Liver (tissue), 9 donors: Measurements from ENCODE around the gene ROR1. TPM values are rescaled to one million over a fixed set of nuclear protein-coding genes. Genes with fewer than 3 reads are reported as not detected.

Experiments
- DNase-seq: peaks from one replicate; pipeline ENCODE4 v3.0.0-alpha.2; 2017; ENCODE audit warnings: low spot score
- H3K27ac ChIP-seq, 2 donors: one replicate each; pipeline ENCODE4 v1.7.0; 2013; ENCODE audit warnings: inconsistent platforms in 2 of 2, low read length in 2 of 2, control low read depth in 1 of 2, low read depth in 1 of 2, mild to moderate bottlenecking in 1 of 2
- H3K27me3 ChIP-seq, 4 donors: one replicate each; pipeline versions ENCODE4 v1.6.1 to v1.7.0; 2013; ENCODE audit warnings: low read length in 3 of 4, inconsistent platforms in 1 of 4, mild to moderate bottlenecking in 1 of 4, moderate library complexity in 1 of 4; ENCODE audit not compliant: control insufficient read depth in 4 of 4, insufficient read depth in 4 of 4
- H3K36me3 ChIP-seq, 4 donors: one replicate each; pipeline versions ENCODE4 v1.6.1 to v1.7.0; 2013; ENCODE audit warnings: low read length in 3 of 4, mild to moderate bottlenecking in 3 of 4, low read depth in 1 of 4, moderate library complexity in 1 of 4; ENCODE audit not compliant: control insufficient read depth in 4 of 4, insufficient read depth in 3 of 4
- H3K4me1 ChIP-seq, 4 donors: one replicate each; pipeline versions ENCODE4 v1.6.1 to v1.7.0; 2013; ENCODE audit warnings: low read length in 3 of 4, mild to moderate bottlenecking in 3 of 4, moderate library complexity in 1 of 4; ENCODE audit not compliant: control insufficient read depth in 4 of 4, insufficient read depth in 4 of 4
- H3K4me3 ChIP-seq, 3 donors: one replicate each; pipeline versions ENCODE4 v1.6.1 to v1.7.0; 2013; ENCODE audit warnings: low read length in 3 of 3, control low read depth in 1 of 3, low read depth in 1 of 3, mild to moderate bottlenecking in 1 of 3
- H3K9ac ChIP-seq, 2 donors: one replicate each; pipeline ENCODE4 v1.7.0; 2013; ENCODE audit warnings: low read length in 2 of 2, mild to moderate bottlenecking in 2 of 2, moderate library complexity in 2 of 2, control low read depth in 1 of 2, low read depth in 1 of 2
- H3K9me3 ChIP-seq, 4 donors: one replicate each; pipeline versions ENCODE4 v1.6.1 to v1.7.0; 2013; ENCODE audit warnings: low read length in 3 of 4; ENCODE audit not compliant: control insufficient read depth in 4 of 4
- ATF3 ChIP-seq: IDR thresholded peaks from 2 replicates; pipeline ENCODE4 v1.6.1; 2016; ENCODE audit warnings: antibody characterized with exemption
- CTCF ChIP-seq: fragments of 150-350 bp; IDR thresholded peaks from 2 replicates; pipeline ENCODE4 v1.5.1; 2017; ENCODE audit warnings: improper control_type of control experiment, low read depth, low read length; ENCODE audit not compliant: missing input control
- EGR1 ChIP-seq, 2 donors: IDR thresholded peaks; 2 replicates each; pipeline ENCODE4 v1.6.1; 2016 to 2018; ENCODE audit warnings: antibody characterized with exemption in 2 of 2, low read depth in 2 of 2
- FOXA1 ChIP-seq: IDR thresholded peaks from 2 replicates; pipeline ENCODE4 v1.6.1; 2016; ENCODE audit warnings: antibody characterized with exemption
- FOXA2 ChIP-seq: IDR thresholded peaks from 2 replicates; pipeline ENCODE4 v1.6.1; 2016; ENCODE audit warnings: antibody characterized with exemption
- GABPA ChIP-seq, 2 donors: IDR thresholded peaks in 1 of 2; conservative IDR thresholded peaks in 1 of 2; 2 replicates each; pipeline ENCODE4 v1.6.1; 2016; ENCODE audit warnings: antibody characterized with exemption in 2 of 2, mild to moderate bottlenecking in 1 of 2, moderate library complexity in 1 of 2
- HNF4A ChIP-seq, 2 donors: conservative IDR thresholded peaks; 2 replicates each; pipeline ENCODE4 v1.6.1; 2016; ENCODE audit warnings: antibody characterized with exemption in 2 of 2, mild to moderate bottlenecking in 2 of 2
- HNF4G ChIP-seq: IDR thresholded peaks from 2 replicates; pipeline ENCODE4 v1.6.1; 2016; ENCODE audit warnings: antibody characterized with exemption
- JUND ChIP-seq, 2 donors: IDR thresholded peaks; 2 replicates each; pipeline ENCODE4 v1.6.1; 2016; ENCODE audit warnings: antibody characterized with exemption in 2 of 2
- MAX ChIP-seq: IDR thresholded peaks from 2 replicates; pipeline ENCODE4 v1.6.1; 2016; ENCODE audit warnings: antibody characterized with exemption
- NR2F2 ChIP-seq: IDR thresholded peaks from 2 replicates; pipeline ENCODE4 v1.6.1; 2016; ENCODE audit warnings: antibody characterized with exemption
- RAD21 ChIP-seq, 2 donors: IDR thresholded peaks; 2 replicates each; pipeline ENCODE4 v1.6.1; 2016; ENCODE audit warnings: antibody characterized with exemption in 2 of 2, mild to moderate bottlenecking in 2 of 2
- REST ChIP-seq: IDR thresholded peaks from 2 replicates; pipeline ENCODE4 v1.6.1; 2016; ENCODE audit warnings: antibody characterized with exemption, mild to moderate bottlenecking
- RXRA ChIP-seq, 2 donors: IDR thresholded peaks; 2 replicates each; pipeline ENCODE4 v1.6.1; 2017 to 2018; ENCODE audit warnings: antibody characterized with exemption in 2 of 2, mild to moderate bottlenecking in 1 of 2
- SP1 ChIP-seq: IDR thresholded peaks from 2 replicates; pipeline ENCODE4 v1.6.1; 2018; ENCODE audit warnings: antibody characterized with exemption, mild to moderate bottlenecking
- TAF1 ChIP-seq: conservative IDR thresholded peaks from 2 replicates; pipeline ENCODE4 v1.6.1; 2016; ENCODE audit warnings: antibody characterized with exemption, mild to moderate bottlenecking
- YY1 ChIP-seq: IDR thresholded peaks from 2 replicates; pipeline ENCODE4 v1.6.1; 2016; ENCODE audit warnings: antibody characterized with exemption, mild to moderate bottlenecking
- ZBTB33 ChIP-seq: IDR thresholded peaks from 2 replicates; pipeline ENCODE4 v1.6.1; 2016; ENCODE audit warnings: antibody characterized with exemption
- WGBS: extraction: QIAGEN DNeasy Blood & Tissue Kit; methylation state at CpG from one replicate; pipeline ENCODE4 v1.1.7; 2013; 5-methylcytosine and 5-hydroxymethylcytosine counted together
- polyA plus RNA-seq, 2 donors: library from polyadenylated mRNA; stranded (reverse) in 1 of 2; unstranded in 1 of 2; fragments of 200-250 nt in 1 of 2; fragments of >200 nt in 1 of 2; fragmentation: Nextera tagmentation in 1 of 2; extraction: Ambion mirVana in 1 of 2; gene quantifications; one replicate each; pipeline versions ENCODE4 v1.2.1 to v1.2.3, GENCODE V29; 2013 to 2015
- total RNA-seq, 2 donors: library from RNA; depleted of rRNA; stranded (reverse); fragments of >200 nt; gene quantifications; one replicate each; pipeline ENCODE4 v1.2.3, GENCODE V29; 2014
- donor health status: healthy.
- donor health status: healthy.
- donor health status: healthy.
- donor health status: healthy.
- donor health status: healthy.

Gene ROR1
- total and polyA plus RNA-seq, 4 donors: 0.15 to 0.98 (median 0.37) TPM

- TF ChIP-seq REST (no peak), ATF3 (no peak), SP1 (no peak), HNF4G (no peak)
Observed at GRCh38 chr1:63797056-63797726, 23.4 kb downstream of the ROR1 start (continued).

- TF ChIP-seq EGR1 (IDR thresholded peaks at IDR 0.05; ENCODE audit: low read depth in 2 of 2) (no peak), HNF4A (conservative IDR thresholded peaks at IDR 0.05) (no peak), NR2F2 (no peak), RAD21 (IDR thresholded peaks at IDR 0.05) (no peak), REST (no peak), FOXA2 (no peak), ZBTB33 (no peak), RXRA (IDR thresholded peaks at IDR 0.05) (no peak), CTCF (no peak), YY1 (no peak), TAF1 (no peak), FOXA1 (no peak), SP1 (no peak), HNF4G (no peak), GABPA (IDR thresholded peaks at IDR 0.05 in 1 of 2, conservative IDR thresholded peaks at IDR 0.05 in 1 of 2) (no peak), MAX (no peak), JUND (IDR thresholded peaks at IDR 0.05) (no peak)
- no peaks in the 10 kb centered on the region for H3K27me3 ChIP-seq
- H3K9ac ChIP-seq: no peak overlapping the region
- no peak for DNase-seq
- 93% methylated on average over 2 of the region's 2 CpGs for WGBS
- no peak overlapping the region for H3K4me3 ChIP-seq
- no peaks in the 10 kb centered on the region for H3K4me1 ChIP-seq
- H3K36me3 ChIP-seq: no peaks in the 10 kb centered on the region
- H3K27ac ChIP-seq: no peak overlapping the region
- no peaks in the 10 kb centered on the region for H3K9me3 ChIP-seq
Observed at GRCh38 chr1:63798284-63798683, 24.5 kb downstream of the ROR1 start.
